ENCODE measurements around the gene BTG3. TPM values are rescaled to one million over a fixed set of nuclear protein-coding genes. Genes with fewer than 3 reads are reported as not detected.

Gene BTG3
- total and polyA plus RNA-seq, 9 of the 15 experiments (the other 6 are each of a cell fraction or from before 2014, with no cell fraction given): 11.7 to 43.0 (median 29.7) TPM

- H4K20me1 ChIP-seq (replicated peaks; ENCODE audit: control insufficient read depth, insufficient read depth, low read length): no peaks in the 10 kb centered on the region
- BruUV-seq (replicated peaks): no TSS peak
- no peak for FAIRE-seq
- in situ Hi-C loops (cut with MboI): no loop called here
- no peak overlapping the region for H3K4me2 ChIP-seq (ENCODE audit: insufficient read depth, low read length)
- no peak overlapping the region for H3K9ac ChIP-seq (ENCODE audit: insufficient read depth in 1 of 2, low read depth in 2 of 2, low read length in 2 of 2)
- no peak overlapping the region for H3K4me3 ChIP-seq
- 0% methylated on average over 3 of the region's 3 CpGs for WGBS (ENCODE audit: insufficient coverage, low coverage, missing lambda C conversion rate)
- no peak for ATAC-seq
- H3K9me1 ChIP-seq (ENCODE audit: control insufficient read depth, insufficient read depth, low read length): no peaks in the 10 kb centered on the region
- no peak for DNase-seq (ENCODE audit: extremely low read depth in 1 of 4, low spot score in 3 of 4)
- intact Hi-C loops (cut with micrococcal nuclease): no loop called here
- no peaks in the 10 kb centered on the region for H3K36me3 ChIP-seq (ENCODE audit: control insufficient read depth, insufficient read depth, low read length)
- H3K4me1 ChIP-seq (replicated peaks in 1 of 2; ENCODE audit: control insufficient read depth in 2 of 2, insufficient read depth in 2 of 2, low read length in 2 of 2): no peaks in the 10 kb centered on the region
- no peak overlapping the region for H2AFZ ChIP-seq (ENCODE audit: low read depth, low read length)
- ChIA-PET POLR2A (no interaction called here), CTCF (ENCODE audit: low intra/inter-chr PET ratio) (no interaction called here)
- H3K27ac ChIP-seq (ENCODE audit: extremely low read depth, low read depth, low read length): no peak overlapping the region
- H3K79me2 ChIP-seq (ENCODE audit: control insufficient read depth, insufficient read depth, low read length): no peaks in the 10 kb centered on the region
- no peaks in the 10 kb centered on the region for H3K27me3 ChIP-seq (ENCODE audit: control insufficient read depth in 2 of 2, insufficient read depth in 2 of 2, low read length in 2 of 2)
- 0 out of 2 replicates have a peak, but pooled peaks have one; percentile 21 for TF ChIP-seq MAFG (tag; conservative IDR thresholded peaks at IDR 0.05)
- peak; percentile 30; the same call in 1 of the 2 replicates for TF ChIP-seq ZNF316 (IDR thresholded peaks at IDR 0.05)
- peak; percentile 17; the same call in 1 of the 2 replicates for TF ChIP-seq C11orf30 (IDR thresholded peaks at IDR 0.05; ENCODE audit: low read depth)
- TF ChIP-seq MAFK (IDR thresholded peaks at IDR 0.05; ENCODE audit: low read length): peak; percentile 15; the same call in 1 of the 2 replicates
- no peak for TF ChIP-seq THRA (IDR thresholded peaks at IDR 0.05)
- no peak for TF ChIP-seq ASH1L (IDR thresholded peaks at IDR 0.05; ENCODE audit: borderline replicate concordance, low read depth, partially characterized antibody)
- no peaks in the 10 kb centered on the region for H3K9me3 ChIP-seq (replicated peaks; ENCODE audit: control insufficient read depth, insufficient read depth, low read depth, low read length)
These were observed 38.8 kb upstream of the BTG3 start for GRCh38 chr21:17651526-17651925.

Data from K562 (cell line).